ENCODE results near the gene EPB41.
A peak's percentile ranks its signal among the peaks of the same experiment; 100 is the strongest.

Gene EPB41

DNA sequence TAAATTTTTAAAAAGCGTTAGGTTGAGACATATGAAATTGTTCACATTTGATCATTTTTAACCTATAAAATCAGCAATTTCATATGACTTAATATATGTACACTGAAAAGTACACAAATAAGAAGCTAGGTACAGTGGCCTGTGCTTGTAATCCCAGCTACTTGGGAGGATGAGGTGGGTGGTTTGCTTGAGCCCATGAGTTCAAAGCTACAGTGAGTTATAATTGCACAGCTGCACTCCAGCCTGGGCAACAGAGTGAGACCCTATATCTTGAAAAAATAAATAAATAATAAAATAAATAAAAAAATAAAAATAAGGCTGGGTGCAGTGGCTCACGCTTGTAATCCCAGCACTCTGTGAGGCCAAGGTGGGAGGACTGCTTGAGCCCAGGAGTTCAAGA lies 5.2 kb upstream of the EPB41 start:
- in situ Hi-C loops (cut with HindIII; ENCODE audit: low sequenced_read_pairs): no loop called here
- TF ChIP-seq, protein P1, sequence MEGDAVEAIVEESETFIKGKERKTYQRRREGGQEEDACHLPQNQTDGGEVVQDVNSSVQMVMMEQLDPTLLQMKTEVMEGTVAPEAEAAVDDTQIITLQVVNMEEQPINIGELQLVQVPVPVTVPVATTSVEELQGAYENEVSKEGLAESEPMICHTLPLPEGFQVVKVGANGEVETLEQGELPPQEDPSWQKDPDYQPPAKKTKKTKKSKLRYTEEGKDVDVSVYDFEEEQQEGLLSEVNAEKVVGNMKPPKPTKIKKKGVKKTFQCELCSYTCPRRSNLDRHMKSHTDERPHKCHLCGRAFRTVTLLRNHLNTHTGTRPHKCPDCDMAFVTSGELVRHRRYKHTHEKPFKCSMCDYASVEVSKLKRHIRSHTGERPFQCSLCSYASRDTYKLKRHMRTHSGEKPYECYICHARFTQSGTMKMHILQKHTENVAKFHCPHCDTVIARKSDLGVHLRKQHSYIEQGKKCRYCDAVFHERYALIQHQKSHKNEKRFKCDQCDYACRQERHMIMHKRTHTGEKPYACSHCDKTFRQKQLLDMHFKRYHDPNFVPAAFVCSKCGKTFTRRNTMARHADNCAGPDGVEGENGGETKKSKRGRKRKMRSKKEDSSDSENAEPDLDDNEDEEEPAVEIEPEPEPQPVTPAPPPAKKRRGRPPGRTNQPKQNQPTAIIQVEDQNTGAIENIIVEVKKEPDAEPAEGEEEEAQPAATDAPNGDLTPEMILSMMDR (IDR thresholded peaks at IDR 0.05; ENCODE audit: low read depth, low read length, missing control alignments): no peak
- no peak overlapping the region for H3K4me3 ChIP-seq (ENCODE audit: low read depth, low read length)

GRCh38 chr1:28910379-28911115 lies 3.8 kb upstream of the EPB41 start:
- TF ChIP-seq, protein P1 (IDR thresholded peaks at IDR 0.05; ENCODE audit: low read depth, low read length, missing control alignments): no peak
- H3K4me3 ChIP-seq (ENCODE audit: low read depth, low read length): no peak overlapping the region
- in situ Hi-C loops (cut with HindIII; ENCODE audit: low sequenced_read_pairs): no loop called here
- DNase-seq (ENCODE audit: low read depth): no peak

More for the DNA sequence above, 5.2 kb upstream of the EPB41 start:
- DNase-seq (ENCODE audit: low read depth): no peak

- DNase-seq (ENCODE audit: low read depth): no peak
- in situ Hi-C loops (cut with HindIII; ENCODE audit: low sequenced_read_pairs): no loop called here
- TF ChIP-seq, protein P1 (IDR thresholded peaks at IDR 0.05; ENCODE audit: low read depth, low read length, missing control alignments): no peak
- H3K4me3 ChIP-seq (ENCODE audit: low read depth, low read length): peak overlapping the region; percentile 56
Observed at GRCh38 chr1:28913786-28914227, 562 bp upstream of the EPB41 start.

DNA sequence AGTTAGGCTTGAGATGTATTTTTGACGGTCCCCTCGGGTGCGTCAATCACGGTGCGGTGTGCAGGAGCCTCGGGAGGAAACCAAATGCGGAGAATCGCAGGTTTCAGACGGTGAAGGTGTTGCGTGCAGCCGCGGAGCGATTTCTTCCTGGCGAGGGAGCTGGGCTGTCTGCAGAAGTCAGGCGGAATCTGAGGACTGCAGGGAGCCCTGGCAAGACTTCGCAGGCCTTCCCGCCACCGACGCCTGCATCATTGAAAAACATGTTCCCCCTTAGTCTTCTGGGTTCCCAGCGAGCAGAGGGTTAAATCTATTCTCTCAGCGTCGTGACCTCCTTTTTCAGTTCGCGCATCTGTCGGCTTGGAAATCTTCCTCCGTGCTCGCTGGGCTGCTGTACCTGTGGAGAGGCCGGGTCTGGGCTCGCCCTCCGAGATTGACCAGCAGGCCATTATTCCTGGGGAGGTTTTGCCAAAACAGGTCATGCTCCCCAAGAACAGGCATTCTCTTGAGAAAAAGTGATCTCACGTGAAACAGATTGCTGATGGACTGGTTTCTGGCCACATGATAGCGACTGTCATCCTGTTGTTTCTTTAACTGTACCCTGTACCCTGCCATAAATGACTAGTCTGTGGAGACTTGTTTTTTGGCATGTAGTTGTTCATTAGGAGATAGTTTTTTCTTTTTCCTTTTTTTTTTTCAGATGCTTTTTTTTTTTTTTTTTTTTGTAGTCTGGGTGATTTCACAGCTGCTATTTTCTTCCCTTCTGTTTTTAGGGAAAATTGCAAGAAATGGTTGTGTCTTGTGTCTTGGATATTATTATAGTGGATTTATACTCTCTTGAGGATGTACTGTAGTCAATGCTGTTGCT lies 894 bp downstream of the EPB41 start:
- TF ChIP-seq, protein P1 (IDR thresholded peaks at IDR 0.05; ENCODE audit: low read depth, low read length, missing control alignments): no peak
- in situ Hi-C loops (cut with HindIII; ENCODE audit: low sequenced_read_pairs): no loop called here
- peak; percentile 28 for DNase-seq (ENCODE audit: low read depth)
- peak overlapping the region; percentile 56 for H3K4me3 ChIP-seq (ENCODE audit: low read depth, low read length)

DNA sequence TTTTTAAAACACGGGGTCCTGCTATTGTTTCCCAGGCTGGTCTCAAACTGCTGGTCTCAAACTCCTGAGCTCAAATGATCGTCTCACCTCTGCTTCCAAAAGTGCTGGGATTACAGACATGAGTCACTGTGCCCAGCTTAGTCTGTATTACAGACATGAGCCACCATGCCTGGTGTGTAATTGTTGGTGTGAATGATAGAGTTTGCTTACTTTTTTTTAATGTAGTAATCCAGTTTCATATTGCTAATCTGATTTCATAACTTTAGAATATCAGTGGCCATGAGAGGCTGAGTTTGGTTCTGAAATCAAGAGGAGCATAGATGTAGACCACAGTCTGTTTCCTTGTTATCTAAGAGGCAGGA lies 3.4 kb downstream of the EPB41 start:
- DNase-seq (ENCODE audit: low read depth): no peak
- no peak overlapping the region for H3K4me3 ChIP-seq (ENCODE audit: low read depth, low read length)
- TF ChIP-seq, protein P1 (IDR thresholded peaks at IDR 0.05; ENCODE audit: low read depth, low read length, missing control alignments): no peak
- in situ Hi-C loops (cut with HindIII; ENCODE audit: low sequenced_read_pairs): no loop called here

DNA sequence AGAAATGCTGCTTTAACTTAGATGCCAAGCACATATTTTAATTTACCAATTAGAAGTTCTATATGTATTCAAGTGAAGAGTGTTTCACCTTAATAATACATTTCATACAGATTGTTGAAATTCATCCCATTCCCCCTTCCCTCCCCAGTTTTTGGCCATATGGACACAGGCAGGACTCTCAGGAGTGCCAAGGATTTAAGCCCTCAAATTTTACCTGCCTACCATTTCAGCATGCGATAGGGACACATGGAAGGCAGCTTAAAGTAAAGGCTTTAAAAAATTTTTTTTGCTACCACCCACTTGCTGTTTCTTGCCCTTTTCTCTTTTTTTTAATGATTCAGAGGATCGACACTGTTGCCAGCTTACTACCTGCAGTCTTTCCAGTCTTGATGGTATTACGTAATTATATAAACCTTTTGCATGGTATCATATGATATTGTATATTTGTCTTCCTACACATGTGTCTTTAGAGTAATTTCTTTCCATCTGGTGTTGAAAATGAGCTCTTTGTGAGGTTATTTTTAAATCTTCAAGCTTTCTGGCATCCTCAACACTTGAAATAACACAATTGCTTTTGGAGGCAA lies 7.0 kb downstream of the EPB41 start:
- DNase-seq (ENCODE audit: low read depth): no peak
- in situ Hi-C loops (cut with HindIII; ENCODE audit: low sequenced_read_pairs): no loop called here
- no peak overlapping the region for H3K4me3 ChIP-seq (ENCODE audit: low read depth, low read length)
- TF ChIP-seq, protein P1 (IDR thresholded peaks at IDR 0.05; ENCODE audit: low read depth, low read length, missing control alignments): no peak

All from astrocyte of the cerebellum (primary cell).